NCI-H187 treated with DMSO at 0.1 percent for 48 hours (cell line): Measurements from ENCODE around the gene USP25.

Experiments used
- DNase-seq: peaks from one replicate; lab custom pipeline; 2025; lab: John Stamatoyannopoulos, UW

The USP25 gene

DNA sequence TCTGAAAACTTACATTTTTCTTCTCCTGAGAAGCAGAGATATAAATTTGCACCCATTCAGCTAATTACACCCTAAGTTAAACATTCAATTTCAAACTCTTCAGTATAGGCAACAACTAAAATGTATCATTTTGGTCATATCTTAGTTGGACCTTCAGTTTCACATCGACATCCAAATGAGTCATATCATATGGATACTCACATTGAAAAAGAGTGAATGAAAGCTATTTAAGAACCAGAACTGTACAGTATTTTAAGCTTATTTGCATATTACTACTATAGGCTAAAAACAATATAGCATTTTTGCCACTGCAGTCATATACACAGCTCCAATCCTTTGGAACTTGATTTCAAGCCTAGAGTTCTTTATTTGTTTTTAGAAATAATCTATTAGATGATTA, 33.6 kb downstream of the USP25 start:
- no peak for DNase-seq

GRCh38 chr21:15764878-15765277, 35.1 kb downstream of the USP25 start:
- no peak for DNase-seq

DNA sequence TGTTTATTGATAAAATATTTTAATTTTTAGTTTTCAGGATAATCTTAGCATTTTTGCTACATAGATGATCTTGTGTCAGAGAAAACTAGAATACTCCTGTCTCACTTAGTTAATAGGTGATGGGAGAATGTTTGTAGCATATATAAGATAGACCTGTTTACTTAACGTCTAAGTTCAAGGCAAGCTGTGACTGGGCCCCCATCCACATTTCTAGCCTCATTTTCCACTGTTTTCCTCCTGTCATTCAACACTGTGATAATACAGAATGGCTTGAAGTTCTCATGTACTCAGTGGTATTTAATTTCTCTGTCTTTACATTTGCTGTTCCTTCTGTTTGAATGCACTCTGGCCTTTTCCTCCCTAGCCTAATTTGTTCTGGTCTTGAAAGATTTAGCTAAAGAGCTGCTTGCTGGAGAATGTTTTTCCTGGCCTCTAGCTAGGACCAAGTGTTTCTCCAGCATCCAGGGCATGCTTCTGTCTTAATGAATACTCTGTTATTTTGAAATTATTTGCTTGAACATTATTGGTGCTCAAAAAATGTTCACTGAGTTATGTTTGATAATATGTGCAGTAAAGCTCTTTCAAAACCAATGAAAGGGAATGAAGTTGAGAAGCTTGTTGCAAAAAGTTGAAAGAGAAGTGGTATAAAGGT, 37.3 kb downstream of the USP25 start:
- no peak for DNase-seq

GRCh38 chr21:15768045-15768601, 38.3 kb downstream of the USP25 start:
- DNase-seq = no peak

GRCh38 chr21:15768853-15769252, 39.1 kb downstream of the USP25 start:
- no peak for DNase-seq

- DNase-seq = no peak
Observed at GRCh38 chr21:15771311-15771710, 41.5 kb downstream of the USP25 start.

- DNase-seq = no peak
Observed at GRCh38 chr21:15772654-15773053, 42.9 kb downstream of the USP25 start.

DNA sequence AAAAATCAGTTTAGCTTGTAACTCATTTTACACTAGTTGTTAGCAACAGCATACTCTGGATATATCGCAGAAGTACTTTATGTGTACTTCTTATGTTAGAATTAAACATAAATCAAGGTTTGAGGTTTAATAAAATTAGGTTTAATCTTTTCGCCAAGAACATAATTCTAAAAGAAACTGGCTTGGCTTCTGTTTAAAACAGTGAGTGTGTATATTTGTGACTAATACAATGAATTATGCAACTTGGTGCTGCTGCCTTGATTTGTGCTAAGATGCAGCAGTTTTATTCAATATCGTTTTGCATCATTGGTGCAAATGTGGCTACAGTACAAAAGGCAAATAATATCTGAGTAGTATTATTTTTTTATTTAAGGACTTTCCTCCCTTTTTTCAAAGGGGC, 44.8 kb downstream of the USP25 start:
- DNase-seq = no peak

DNA sequence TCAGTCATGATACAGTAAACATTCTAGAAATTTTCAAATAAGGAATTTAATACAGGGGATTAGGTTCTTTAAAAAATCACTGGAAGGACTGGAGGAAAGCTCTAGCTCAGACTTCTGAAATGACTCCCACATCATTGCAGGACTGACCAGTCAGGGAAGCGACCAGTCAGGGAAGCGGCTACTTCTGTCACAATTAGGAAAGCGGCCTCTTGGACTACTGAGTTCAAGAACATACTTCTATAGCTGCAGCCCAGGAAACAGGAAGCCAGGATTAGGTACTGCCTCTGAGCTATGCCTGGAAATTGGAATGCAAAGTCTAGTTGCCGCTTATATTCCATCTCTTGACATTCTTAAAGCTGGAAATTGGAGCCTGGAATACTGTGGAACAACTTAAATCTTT, 45.5 kb downstream of the USP25 start:
- no peak for DNase-seq

- DNase-seq = no peak
Observed at GRCh38 chr21:15775981-15776380, 46.2 kb downstream of the USP25 start.

DNA sequence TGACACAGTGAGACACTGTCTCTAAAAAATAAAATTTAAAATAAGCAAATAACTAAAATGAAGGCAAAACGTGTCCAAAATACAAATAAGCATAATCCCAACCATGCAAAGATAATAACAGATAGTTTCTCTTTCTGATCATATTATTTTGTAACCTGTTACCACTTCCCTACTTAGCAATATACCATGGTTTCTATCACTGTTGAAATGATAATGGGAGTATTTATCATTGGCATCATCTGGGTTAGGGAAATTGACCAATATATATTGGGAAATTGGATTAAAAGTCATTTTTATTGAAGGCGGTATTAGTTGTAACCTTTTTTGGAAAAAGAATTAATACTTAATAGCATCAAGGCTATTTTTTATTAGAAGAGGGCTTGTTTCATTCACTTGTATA, 47.0 kb downstream of the USP25 start:
- no peak for DNase-seq

- no peak for DNase-seq
Observed at GRCh38 chr21:15781986-15782385, 52.2 kb downstream of the USP25 start.

DNA sequence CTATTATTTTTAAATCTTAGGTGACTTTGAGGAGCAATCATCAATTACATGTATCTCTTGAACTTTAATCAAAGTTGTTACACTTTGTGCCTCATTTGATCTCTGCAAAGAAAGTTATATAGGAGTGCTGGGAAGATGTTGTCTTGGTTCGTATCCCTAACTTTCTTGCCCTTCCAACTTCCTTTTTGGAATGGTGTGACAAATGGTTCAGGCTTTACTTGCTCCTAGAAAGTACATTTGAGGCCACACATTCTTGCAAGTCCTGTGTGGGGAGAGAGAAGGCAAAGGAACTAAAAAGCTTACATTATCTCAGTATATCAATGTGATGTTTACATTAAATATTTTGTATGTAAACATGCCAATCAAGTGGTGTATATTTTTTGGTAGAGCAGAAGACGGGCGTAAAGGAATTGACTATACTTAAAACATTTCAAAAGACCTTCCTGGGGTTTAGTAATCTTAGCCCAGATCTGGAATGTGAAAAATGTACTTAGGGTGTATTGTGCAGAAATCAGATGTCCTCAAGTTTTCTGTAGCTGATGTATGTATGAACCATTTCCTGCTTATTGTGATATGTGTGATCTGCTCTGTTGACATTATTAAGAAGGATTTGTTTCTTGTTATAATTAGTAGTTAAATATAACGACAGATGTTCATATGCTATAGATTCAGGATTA, 59.2 kb downstream of the USP25 start:
- no peak for DNase-seq

DNA sequence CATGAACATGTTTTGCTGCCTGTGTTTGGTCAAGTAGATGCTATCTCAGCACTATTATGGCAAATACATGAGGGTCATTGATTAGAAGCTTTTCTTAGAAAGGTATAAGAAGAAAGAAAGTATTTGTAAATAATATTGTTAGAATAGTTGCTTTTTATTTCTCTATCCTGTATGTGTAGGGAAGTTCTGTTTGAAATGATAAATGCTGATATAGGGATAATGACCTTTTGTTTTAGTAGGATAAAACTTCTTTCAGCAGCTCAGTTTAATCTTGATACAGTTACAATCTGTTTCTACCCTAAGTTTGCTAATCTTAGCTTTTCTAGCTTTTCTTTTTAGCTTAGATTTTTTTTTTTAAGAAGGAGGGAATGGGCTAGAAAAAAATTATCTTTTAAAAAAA, 63.3 kb downstream of the USP25 start:
- no peak for DNase-seq

DNA sequence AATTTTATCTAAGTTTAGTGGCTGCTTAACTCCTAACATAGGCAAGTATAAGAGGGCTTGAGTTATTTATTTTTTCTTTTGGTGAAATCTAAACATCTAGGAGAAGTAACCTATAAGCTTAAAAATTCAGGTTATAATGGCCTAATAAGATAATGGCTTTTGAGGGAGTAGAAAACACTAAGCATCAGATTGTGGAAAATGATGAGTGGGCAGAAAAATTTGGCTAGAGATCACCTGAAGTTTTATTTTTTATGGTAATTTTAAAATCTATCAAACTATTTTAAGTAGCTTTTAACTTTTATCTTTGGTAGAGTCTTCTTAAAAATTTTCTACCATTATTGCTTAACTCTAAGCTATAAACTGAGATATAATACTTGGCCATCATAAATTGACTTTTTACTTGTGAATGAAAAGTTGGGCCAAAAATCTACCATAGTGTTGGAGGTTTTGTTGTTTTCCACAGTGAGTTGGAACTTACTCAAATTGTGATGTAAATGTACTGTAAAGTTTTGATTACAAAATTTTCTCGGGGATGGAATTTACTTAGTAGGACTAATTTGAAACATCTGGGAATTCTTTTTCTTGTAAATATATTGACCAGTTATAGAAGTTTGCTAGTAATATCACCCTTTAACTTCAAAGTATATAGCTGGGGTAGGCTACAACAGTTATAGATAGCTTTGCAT, 63.9 kb downstream of the USP25 start:
- DNase-seq = no peak

DNA sequence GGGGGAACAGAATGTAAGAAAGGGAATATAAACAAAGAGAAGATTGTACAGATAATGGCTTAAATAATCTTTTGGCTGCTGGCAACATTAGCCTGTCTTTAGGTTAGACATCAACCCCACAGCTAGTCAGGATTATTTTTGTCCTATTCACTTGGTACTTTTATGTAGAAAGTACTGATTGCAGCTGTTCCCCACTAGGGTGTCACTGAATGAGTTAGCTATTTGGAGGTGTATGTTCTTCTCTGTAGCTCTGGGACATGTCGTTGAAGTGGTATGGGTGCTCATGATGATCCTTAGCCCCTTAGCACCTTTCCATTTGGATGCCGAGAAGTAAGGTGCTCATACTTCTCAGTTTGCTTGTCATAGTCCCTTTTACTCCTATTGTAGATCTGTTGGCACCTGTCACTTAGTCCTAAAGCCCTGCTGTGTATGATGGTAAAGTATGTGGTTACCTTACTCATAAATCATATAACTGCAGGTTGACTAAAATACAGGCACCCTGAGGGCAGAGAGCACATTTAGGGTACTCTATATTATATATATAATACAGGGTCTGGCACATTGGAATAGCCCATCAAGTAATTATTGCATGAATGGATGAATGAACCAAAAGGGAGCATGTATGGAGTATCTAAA, 64.6 kb downstream of the USP25 start:
- DNase-seq = no peak

DNA sequence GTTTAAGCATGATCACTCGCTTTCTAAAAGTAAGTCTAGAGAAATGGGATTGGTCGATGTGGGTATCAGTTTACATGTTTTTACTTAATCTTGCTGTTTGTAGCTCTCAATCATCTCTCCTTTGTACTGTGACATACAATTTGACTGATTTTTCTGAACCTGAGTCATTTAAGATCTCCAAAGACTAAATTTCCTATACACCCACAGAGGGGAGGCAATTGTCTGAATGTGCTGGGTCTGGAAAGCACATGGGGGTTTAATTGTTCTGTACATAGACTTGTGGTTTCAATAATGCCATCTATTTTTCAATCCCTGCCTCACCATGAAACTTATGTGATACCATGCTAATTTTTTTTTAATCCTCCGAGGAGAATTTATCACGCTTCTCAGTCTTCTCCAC, 65.8 kb downstream of the USP25 start:
- no peak for DNase-seq

- DNase-seq = no peak
Observed at GRCh38 chr21:15797577-15798363, 68.0 kb downstream of the USP25 start.

DNA sequence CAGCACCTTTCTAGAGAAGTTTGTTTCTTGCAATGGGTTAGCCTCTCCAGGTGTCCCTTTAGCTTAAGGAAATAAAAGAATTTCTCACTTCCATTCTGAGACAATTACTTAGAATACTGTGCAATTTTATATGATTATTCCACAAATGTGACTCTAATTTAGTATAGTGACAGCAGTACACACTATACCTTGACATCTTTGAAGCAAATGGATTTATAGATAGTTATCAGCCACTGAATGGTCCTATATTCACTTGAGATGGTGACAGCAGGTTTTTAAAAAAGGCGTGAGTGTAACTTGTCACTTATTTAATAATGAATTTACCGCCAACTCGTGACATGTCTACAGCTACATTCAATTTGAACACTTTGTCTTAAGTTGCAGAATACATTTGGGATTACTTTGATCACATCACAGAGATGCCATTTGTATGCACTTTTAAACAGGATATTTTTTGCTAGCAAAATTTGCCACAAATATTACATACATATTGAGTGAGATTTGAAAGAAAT, 71.6 kb downstream of the USP25 start:
- no peak for DNase-seq

- no peak for DNase-seq
Observed at GRCh38 chr21:15804247-15805005, 74.6 kb downstream of the USP25 start.

- DNase-seq = no peak
Observed at GRCh38 chr21:15809065-15809464, 79.3 kb downstream of the USP25 start.
